Smooth muscle cell (in vitro differentiated cells): ENCODE results near the gene BMPR1A. TPM values are rescaled to one million over a fixed set of nuclear protein-coding genes. Genes with fewer than 3 reads are reported as not detected.
A peak's percentile ranks its signal among the peaks of the same experiment; 100 is the strongest.

Experiments used
- DNase-seq: peaks from one replicate; lab custom pipeline; 2025; ENCODE audit not compliant: unreplicated experiment; lab: John Stamatoyannopoulos, UW
- H2AFZ ChIP-seq: fragments of 200-600 bp; sonication (generic); 2 replicates; pipeline ENCODE4 v1.6.0; 2016; ENCODE audit warnings: antibody characterized with exemption, low read depth, mild to moderate bottlenecking
- H3F3A ChIP-seq: fragments of 200-600 bp; sonication (generic); 2 replicates; pipeline ENCODE4 v1.6.0; 2017; ENCODE audit warnings: antibody characterized with exemption, low read depth
- H3K27ac ChIP-seq: fragments of 200-600 bp; sonication (generic); 2 replicates; pipeline ENCODE4 v1.5.1; 2016; ENCODE audit warnings: low read depth, mild to moderate bottlenecking
- H3K27me3 ChIP-seq: fragments of 200-600 bp; sonication (generic); 2 replicates; pipeline ENCODE4 v1.6.1; 2016; ENCODE audit warnings: low read depth, mild to moderate bottlenecking
- H3K36me3 ChIP-seq: fragments of 200-600 bp; sonication (generic); 2 replicates; pipeline ENCODE4 v1.5.1; 2016; ENCODE audit warnings: low read depth
- H3K4me1 ChIP-seq: fragments of 200-600 bp; sonication (generic); 2 replicates; pipeline ENCODE4 v1.5.1; 2016; ENCODE audit warnings: low read depth
- H3K4me2 ChIP-seq: fragments of 200-600 bp; sonication (generic); 2 replicates; pipeline ENCODE4 v1.6.0; 2016; ENCODE audit warnings: mild to moderate bottlenecking
- H3K4me3 ChIP-seq: fragments of 200-600 bp; sonication (generic); 2 replicates; pipeline ENCODE4 v1.5.1; 2016; ENCODE audit warnings: mild to moderate bottlenecking
- H3K79me2 ChIP-seq: fragments of 200-600 bp; sonication (generic); 2 replicates; pipeline ENCODE4 v1.6.0; 2016; ENCODE audit warnings: low read depth, mild to moderate bottlenecking
- H3K9ac ChIP-seq: fragments of 200-600 bp; sonication (generic); 2 replicates; pipeline ENCODE4 v1.6.0; 2016; ENCODE audit warnings: low read depth
- H3K9me3 ChIP-seq: fragments of 200-600 bp; sonication (generic); replicated peaks from 2 replicates; pipeline ENCODE4 v1.5.1; 2016; ENCODE audit warnings: low read depth
- H4K20me1 ChIP-seq: fragments of 200-600 bp; sonication (generic); 2 replicates; pipeline ENCODE4 v1.6.0; 2016; ENCODE audit warnings: low read depth
- WGBS: methylation state at CpG from one replicate; pipeline ENCODE4 v1.1.7; 2016; ENCODE audit warnings: low lambda C conversion rate; 5-methylcytosine and 5-hydroxymethylcytosine counted together
- polyA plus RNA-seq: library from polyadenylated mRNA; unstranded; fragments of >200 nt; fragmentation: Nextera tagmentation; extraction: Ambion mirVana; gene quantifications from 2 replicates; pipeline ENCODE4 v1.2.1, GENCODE V29; 2016
- total RNA-seq: library from RNA; depleted of rRNA; stranded (reverse); fragments of >200 nt; gene quantifications from 2 replicates; pipeline ENCODE4 v1.2.3, GENCODE V29; 2014
- TF ChIP-seq, protein P1 (sequence below): fragments of 200-600 bp; sonication (generic); IDR thresholded peaks from 2 replicates; pipeline ENCODE4 v1.5.1; 2017; ENCODE audit warnings: borderline replicate concordance, mild to moderate bottlenecking, antibody characterized with exemption; ENCODE audit not compliant: insufficient read depth, poor library complexity, severe bottlenecking

Gene BMPR1A
- total and polyA plus RNA-seq, 2 experiments from 2014 or later, result 15.5 to 80.9 TPM

DNA sequence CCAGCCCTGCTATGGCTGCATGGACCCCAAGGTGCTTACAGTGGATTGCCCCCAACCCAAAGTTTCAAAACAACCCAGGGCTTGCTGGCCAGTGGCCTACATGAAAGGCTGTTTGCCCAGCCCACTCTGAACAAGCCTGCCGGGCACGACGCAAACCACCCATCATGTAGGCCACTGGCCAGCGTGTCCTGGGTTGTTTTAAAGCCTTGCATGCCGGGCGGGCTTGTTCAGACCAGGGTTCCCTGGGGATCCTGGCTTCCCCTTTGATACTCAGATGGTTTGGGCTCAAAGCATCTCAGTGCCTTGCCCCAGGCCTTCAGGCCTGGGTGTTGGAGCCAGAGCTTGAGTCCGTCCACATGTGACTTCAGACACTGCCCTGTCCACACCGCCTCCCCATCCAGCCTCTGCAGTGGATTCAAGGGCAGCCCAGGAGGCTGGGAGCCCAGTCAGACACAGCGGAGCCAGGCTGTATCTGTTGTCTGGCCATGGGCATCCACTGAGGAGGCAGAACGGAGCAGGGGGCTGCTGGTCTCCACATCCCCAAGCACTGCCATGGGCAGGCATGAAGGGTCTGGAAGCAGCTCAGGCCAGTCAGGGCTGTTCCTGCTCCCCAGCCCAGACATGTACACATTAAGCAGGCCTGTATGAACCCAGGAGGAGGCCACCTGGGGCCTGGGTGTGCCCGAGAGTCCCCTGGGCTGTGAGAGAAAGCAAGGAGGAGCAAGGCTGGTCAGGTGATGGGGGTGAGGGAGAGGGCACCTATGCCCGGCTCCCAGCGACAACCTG, 207.8 kb downstream of the BMPR1A start:
- Histone ChIP-seq H4K20me1 (no peaks in the 10 kb centered on the region), H3K9ac (no peak overlapping the region), H2AFZ (no peak overlapping the region), H3K4me1 (peaks cover 11% of the 10 kb centered on the region), H3K27me3 (no peaks in the 10 kb centered on the region), H3K4me3 (no peak overlapping the region), H3K27ac (no peak overlapping the region), H3K9me3 (no peaks in the 10 kb centered on the region), H3F3A (no peaks in the 10 kb centered on the region), H3K36me3 (no peaks in the 10 kb centered on the region), H3K4me2 (no peak overlapping the region), H3K79me2 (no peaks in the 10 kb centered on the region)
- no peak for DNase-seq
- TF ChIP-seq, protein P1, sequence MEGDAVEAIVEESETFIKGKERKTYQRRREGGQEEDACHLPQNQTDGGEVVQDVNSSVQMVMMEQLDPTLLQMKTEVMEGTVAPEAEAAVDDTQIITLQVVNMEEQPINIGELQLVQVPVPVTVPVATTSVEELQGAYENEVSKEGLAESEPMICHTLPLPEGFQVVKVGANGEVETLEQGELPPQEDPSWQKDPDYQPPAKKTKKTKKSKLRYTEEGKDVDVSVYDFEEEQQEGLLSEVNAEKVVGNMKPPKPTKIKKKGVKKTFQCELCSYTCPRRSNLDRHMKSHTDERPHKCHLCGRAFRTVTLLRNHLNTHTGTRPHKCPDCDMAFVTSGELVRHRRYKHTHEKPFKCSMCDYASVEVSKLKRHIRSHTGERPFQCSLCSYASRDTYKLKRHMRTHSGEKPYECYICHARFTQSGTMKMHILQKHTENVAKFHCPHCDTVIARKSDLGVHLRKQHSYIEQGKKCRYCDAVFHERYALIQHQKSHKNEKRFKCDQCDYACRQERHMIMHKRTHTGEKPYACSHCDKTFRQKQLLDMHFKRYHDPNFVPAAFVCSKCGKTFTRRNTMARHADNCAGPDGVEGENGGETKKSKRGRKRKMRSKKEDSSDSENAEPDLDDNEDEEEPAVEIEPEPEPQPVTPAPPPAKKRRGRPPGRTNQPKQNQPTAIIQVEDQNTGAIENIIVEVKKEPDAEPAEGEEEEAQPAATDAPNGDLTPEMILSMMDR, result no peak
- 88% methylated on average over 11 of the region's 13 CpGs for WGBS

DNA sequence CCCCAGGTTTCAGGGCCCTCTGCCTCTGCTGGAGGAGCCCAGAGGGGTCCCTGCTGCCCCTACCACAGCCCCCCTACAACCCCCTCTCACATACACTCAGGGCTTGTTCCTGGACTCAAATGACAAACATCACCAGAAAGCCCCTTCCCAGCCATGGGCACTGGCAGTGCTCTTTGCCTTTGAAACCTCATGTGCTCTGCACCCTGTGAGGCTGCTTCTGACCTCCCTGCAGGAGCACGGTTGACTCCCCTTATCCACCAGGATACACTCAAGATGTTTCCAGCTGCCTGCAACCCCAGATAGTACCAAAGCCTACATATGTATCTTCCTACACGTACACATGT, 208.4 kb downstream of the BMPR1A start:
- Histone ChIP-seq H3K9me3 (no peaks in the 10 kb centered on the region), H4K20me1 (no peaks in the 10 kb centered on the region), H3K4me2 (no peak overlapping the region), H3K27me3 (no peaks in the 10 kb centered on the region), H3K27ac (no peak overlapping the region), H2AFZ (no peak overlapping the region), H3K79me2 (no peaks in the 10 kb centered on the region), H3K4me3 (no peak overlapping the region), H3K4me1 (peaks cover 12% of the 10 kb centered on the region), H3K9ac (no peak overlapping the region), H3K36me3 (no peaks in the 10 kb centered on the region), H3F3A (no peaks in the 10 kb centered on the region)
- TF ChIP-seq, protein P1, result no peak
- no peak for DNase-seq
- 90% methylated on average over 2 of the region's 2 CpGs for WGBS

DNA sequence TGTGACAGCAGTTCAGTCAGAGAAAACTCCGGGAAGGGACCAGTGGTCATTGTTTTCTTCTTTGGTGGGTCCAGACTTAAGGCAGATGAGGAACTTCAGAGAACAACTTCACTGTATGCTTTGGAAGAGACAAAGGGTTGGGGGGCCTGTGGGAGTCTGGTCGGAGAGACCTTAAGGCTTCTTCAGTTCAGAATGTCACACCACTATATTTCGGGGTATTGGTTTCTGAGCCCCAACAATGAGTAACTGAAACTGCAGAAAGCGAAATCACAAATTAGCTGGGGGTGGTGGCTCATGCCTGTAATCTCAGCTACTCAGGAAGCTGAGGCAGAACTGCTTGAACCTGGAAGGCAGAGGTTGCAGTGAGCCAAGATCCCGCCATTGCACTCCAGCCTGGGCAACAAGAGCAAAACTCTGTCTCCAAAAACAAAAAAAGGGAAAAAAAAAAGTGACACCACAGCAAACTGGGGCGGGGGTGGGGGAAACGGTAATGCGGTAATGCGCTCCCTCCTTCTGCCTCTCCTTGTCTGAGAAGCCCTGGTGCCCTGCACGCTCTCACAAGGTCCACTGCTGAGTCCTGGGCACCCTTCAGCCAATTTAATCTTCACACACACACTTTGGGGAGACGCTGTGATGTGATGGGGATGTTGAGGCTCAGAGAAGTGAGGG, 209.7 kb downstream of the BMPR1A start:
- H3K9ac ChIP-seq, result no peak overlapping the region

More for the DNA sequence above, 209.7 kb downstream of the BMPR1A start:
- TF ChIP-seq, protein P1, result no peak
- H3K4me1 ChIP-seq, result peaks cover 22% of the 10 kb centered on the region
- peak overlapping the region; percentile 77 for H3K4me2 ChIP-seq
- H3K27me3 ChIP-seq, result no peaks in the 10 kb centered on the region
- no peaks in the 10 kb centered on the region for H3K79me2 ChIP-seq
- H4K20me1 ChIP-seq, result no peaks in the 10 kb centered on the region
- 73% methylated on average over 11 of the region's 11 CpGs for WGBS
- H2AFZ ChIP-seq, result no peak overlapping the region
- no peaks in the 10 kb centered on the region for H3F3A ChIP-seq
- no peak for DNase-seq
- no peak overlapping the region for H3K27ac ChIP-seq
- no peak overlapping the region for H3K4me3 ChIP-seq
- no peaks in the 10 kb centered on the region for H3K36me3 ChIP-seq
- no peaks in the 10 kb centered on the region for H3K9me3 ChIP-seq
